Aorta (tissue), 5 donors: ENCODE data around the gene MINDY3. TPM values are rescaled to one million over a fixed set of nuclear protein-coding genes. Genes with fewer than 3 reads are reported as not detected.
A peak's percentile ranks its signal among the peaks of the same experiment; 100 is the strongest.

Experiments used
- ATAC-seq: fragments of 200-7000 bp; cut with Tn5 transposase; one replicate; pipeline ENCODE4 v1.9.1; 2022; ENCODE audit warnings: moderate library complexity; ENCODE audit not compliant: low FRiP score
- DNase-seq, 2 donors: peaks; one replicate each; pipeline ENCODE4 v3.0.0-alpha.2; 2020
- H3K27ac ChIP-seq, 2 donors: one replicate each; pipeline ENCODE4 v1.5.1; 2013; ENCODE audit warnings: low read length in 2 of 2, mild to moderate bottlenecking in 2 of 2, moderate library complexity in 2 of 2, control low read depth in 1 of 2, inconsistent platforms in 1 of 2, low read depth in 1 of 2
- H3K27me3 ChIP-seq, 2 donors: one replicate each; pipeline ENCODE4 v1.6.1; 2013; ENCODE audit warnings: control low read depth in 1 of 2, low read length in 1 of 2, mild to moderate bottlenecking in 1 of 2, moderate library complexity in 1 of 2; ENCODE audit not compliant: insufficient read depth in 2 of 2, control insufficient read depth in 1 of 2
- H3K36me3 ChIP-seq, 2 donors: one replicate each; pipeline ENCODE4 v1.6.1; 2013; ENCODE audit warnings: control low read depth in 1 of 2, low read length in 1 of 2, mild to moderate bottlenecking in 1 of 2; ENCODE audit not compliant: insufficient read depth in 2 of 2, control insufficient read depth in 1 of 2
- H3K4me1 ChIP-seq, 2 donors: one replicate each; pipeline ENCODE4 v1.6.1; 2013; ENCODE audit warnings: low read length in 2 of 2, control low read depth in 1 of 2, mild to moderate bottlenecking in 1 of 2, moderate library complexity in 1 of 2; ENCODE audit not compliant: insufficient read depth in 2 of 2, control insufficient read depth in 1 of 2
- H3K4me3 ChIP-seq, 2 donors: one replicate each; pipeline ENCODE4 v1.5.1; 2013; ENCODE audit warnings: low read length in 2 of 2, control low read depth in 1 of 2, mild to moderate bottlenecking in 1 of 2
- H3K9me3 ChIP-seq: one replicate; pipeline ENCODE4 v1.6.1; 2013; ENCODE audit warnings: mild to moderate bottlenecking, low read length; ENCODE audit not compliant: control insufficient read depth
- WGBS, 2 donors: extraction: QIAGEN DNeasy Blood & Tissue Kit; methylation state at CpG; one replicate each; pipeline ENCODE4 v1.1.7; 2013; 5-methylcytosine and 5-hydroxymethylcytosine counted together
- intact Hi-C, 2 donors: fragments of 100-400 bp; cut with DNase I; formaldehyde crosslinking; loops; one replicate each; pipeline versions ENCODE4 v1.14.2 to v1.15.0; 2022
- polyA plus RNA-seq, 2 donors: library from polyadenylated mRNA; stranded (reverse); fragments of 200-250 nt; gene quantifications; one replicate each; pipeline ENCODE4 v1.2.3, GENCODE V29; 2013
- total RNA-seq, 2 donors: library from RNA; stranded (reverse); fragmentation: NEBNext Ultra II Directional; extraction: Animal tissue kit (Norgen Biotek cat#: 25700); gene quantifications; one replicate each; pipeline ENCODE4 v1.2.1, GENCODE V29; 2021
- donor health status: healthy with polysubstance abuse.
- donor health status: Bipolar disorder and iron deficiency.
- donor health status: DM: no; HTN: no; CAD: no.
- donor health status: DM: no; HTN: no; CAD: no.
- donor health status: DM: yes; HTN: yes; CAD: no.

The MINDY3 gene
- total and polyA plus RNA-seq, 4 donors, result 24.9 to 81.1 (median 36.7) TPM

DNA sequence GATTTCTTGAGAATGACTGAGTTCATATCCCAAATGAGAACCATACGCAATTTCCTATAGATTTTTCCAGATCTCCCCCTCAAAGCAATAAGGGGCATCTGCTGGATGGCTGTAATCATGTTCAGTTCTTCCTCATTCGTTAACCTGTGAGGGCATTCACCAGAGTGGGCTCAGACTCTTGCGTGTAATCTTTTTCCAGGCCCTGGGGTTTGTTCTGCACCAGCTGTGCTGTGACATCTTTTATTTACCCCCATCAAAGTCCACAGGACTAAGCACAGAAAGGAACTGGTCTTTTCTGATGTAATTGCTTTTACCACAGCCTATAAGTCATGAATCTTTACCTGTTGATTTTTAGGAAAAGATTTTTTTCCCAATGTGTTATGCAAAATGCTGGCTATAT, 112.7 kb downstream of the MINDY3 start:
- DNase-seq, result no peak
- Histone ChIP-seq H3K27ac (no peak overlapping the region), H3K27me3 (no peaks in the 10 kb centered on the region), H3K4me1 (peaks cover 0 to 6% of the 10 kb centered on the region in 2 donors), H3K4me3 (no peak overlapping the region), H3K36me3 (no peaks in the 10 kb centered on the region), H3K9me3 (no peaks in the 10 kb centered on the region)
- intact Hi-C loops, result no loop called here
- no peak for ATAC-seq
- 93 to 95% methylated on average over 3 of the region's 3 CpGs for WGBS, 2 donors

DNA sequence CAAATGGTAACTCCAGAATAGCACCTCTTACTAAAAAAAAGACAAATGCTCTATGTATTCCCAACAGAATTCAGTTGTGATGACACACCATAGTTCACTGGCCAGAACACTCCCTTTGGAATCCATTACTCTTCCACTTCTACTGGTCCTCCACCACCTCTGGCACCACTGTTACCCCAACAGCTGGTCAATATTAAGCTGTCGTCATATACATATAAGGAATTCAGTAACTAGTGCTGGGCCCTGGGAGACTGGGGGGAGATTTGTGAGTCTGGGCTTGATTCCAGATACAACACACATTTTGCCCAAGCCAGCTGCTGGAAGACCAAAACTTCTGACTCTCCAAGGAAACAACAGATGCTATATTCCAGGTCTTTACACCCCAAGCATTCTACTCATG, 114.6 kb downstream of the MINDY3 start:
- Histone ChIP-seq H3K4me1 (peaks cover 0 to 6% of the 10 kb centered on the region in 2 donors), H3K27ac (no peak overlapping the region), H3K9me3 (no peaks in the 10 kb centered on the region), H3K4me3 (no peak overlapping the region), H3K36me3 (no peaks in the 10 kb centered on the region), H3K27me3 (no peaks in the 10 kb centered on the region)
- DNase-seq, result no peak
- ATAC-seq, result peak; percentile 26
- intact Hi-C loops, result no loop called here
- WGBS, 2 donors, result 3 to 6% methylated on average over 1 of the region's 1 CpG

GRCh38 chr10:15744217-15744865, 116.0 kb downstream of the MINDY3 start:
- ATAC-seq, result no peak

DNA sequence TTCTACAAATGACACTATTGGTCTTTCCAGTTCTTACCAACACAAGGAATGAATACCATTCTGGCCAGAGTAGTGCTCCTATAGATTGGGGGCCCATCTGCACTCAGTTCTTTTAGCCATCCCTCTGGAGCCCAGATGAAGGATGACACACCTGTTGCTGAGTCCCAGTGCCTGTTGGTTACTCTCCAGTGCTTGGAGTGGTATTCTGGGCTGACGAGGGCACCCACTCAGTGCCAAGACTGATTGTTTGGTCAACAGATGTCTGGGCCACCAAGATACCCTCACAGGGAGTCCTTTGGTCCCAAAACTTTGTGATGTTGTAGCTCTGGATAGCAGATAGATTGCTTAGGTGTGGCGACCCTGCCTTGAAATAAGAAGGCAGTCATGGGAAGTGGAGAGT, 116.9 kb downstream of the MINDY3 start:
- Histone ChIP-seq H3K4me1 (peaks cover 0 to 6% of the 10 kb centered on the region in 2 donors), H3K4me3 (no peak overlapping the region), H3K27ac (no peak overlapping the region), H3K27me3 (no peaks in the 10 kb centered on the region), H3K36me3 (no peaks in the 10 kb centered on the region), H3K9me3 (no peaks in the 10 kb centered on the region)
- 90 to 95% methylated on average over 2 of the region's 2 CpGs for WGBS, 2 donors
- no peak for DNase-seq
- intact Hi-C loops, result no loop called here
- no peak for ATAC-seq

More at GRCh38 chr10:15744217-15744865, 116.0 kb downstream of the MINDY3 start:
- DNase-seq, result peak in 1 of 2 donors; percentile 56
- Histone ChIP-seq H3K9me3 (no peaks in the 10 kb centered on the region), H3K36me3 (no peaks in the 10 kb centered on the region), H3K27me3 (no peaks in the 10 kb centered on the region), H3K4me1 (peaks cover 0 to 6% of the 10 kb centered on the region in 2 donors), H3K4me3 (no peak overlapping the region), H3K27ac (no peak overlapping the region)
- intact Hi-C loops, result no loop called here
- 57% methylated on average over 7 of the region's 7 CpGs for WGBS, 2 donors

DNA sequence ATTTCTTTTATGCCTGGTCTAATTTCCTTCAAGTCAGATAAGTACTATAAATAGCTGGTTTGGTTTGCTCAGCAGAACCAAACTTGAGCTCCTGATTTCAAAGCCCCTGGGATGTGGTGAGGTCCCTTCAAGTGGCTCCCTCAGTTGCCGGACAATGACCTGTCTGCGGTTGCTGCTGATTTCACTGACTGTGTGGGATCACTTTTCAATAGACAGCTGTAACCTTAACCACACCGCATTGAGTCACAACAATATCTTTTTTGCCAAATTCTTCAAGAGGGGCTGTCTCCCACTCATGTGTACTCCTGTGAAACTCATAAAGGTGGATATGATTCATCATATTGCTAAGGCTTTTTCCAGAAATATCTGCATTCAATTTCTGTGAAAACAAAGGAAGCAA, 117.5 kb downstream of the MINDY3 start:
- Histone ChIP-seq H3K4me1 (peaks cover 0 to 6% of the 10 kb centered on the region in 2 donors), H3K4me3 (no peak overlapping the region), H3K27me3 (no peaks in the 10 kb centered on the region), H3K9me3 (no peaks in the 10 kb centered on the region), H3K27ac (no peak overlapping the region), H3K36me3 (no peaks in the 10 kb centered on the region)
- intact Hi-C loops, result no loop called here
- 92 to 93% methylated on average over 3 of the region's 3 CpGs for WGBS, 2 donors
- ATAC-seq (no peak), DNase-seq (no peak)

GRCh38 chr10:15742102-15742501, 118.2 kb downstream of the MINDY3 start:
- intact Hi-C loops, result no loop called here
- Histone ChIP-seq H3K4me3 (no peak overlapping the region), H3K27ac (no peak overlapping the region), H3K9me3 (no peaks in the 10 kb centered on the region), H3K4me1 (peaks cover 0 to 6% of the 10 kb centered on the region in 2 donors), H3K36me3 (no peaks in the 10 kb centered on the region), H3K27me3 (no peaks in the 10 kb centered on the region)
- no peak for ATAC-seq
- DNase-seq, result no peak
- 69 to 73% methylated on average over 5 of the region's 5 CpGs for WGBS, 2 donors

GRCh38 chr10:15741581-15741980, 118.7 kb downstream of the MINDY3 start:
- DNase-seq (no peak), ATAC-seq (no peak)
- 96% methylated on average over 5 of the region's 5 CpGs for WGBS, 2 donors
- Histone ChIP-seq H3K9me3 (no peaks in the 10 kb centered on the region), H3K4me3 (no peak overlapping the region), H3K36me3 (no peaks in the 10 kb centered on the region), H3K27me3 (no peaks in the 10 kb centered on the region), H3K4me1 (peaks cover 0 to 6% of the 10 kb centered on the region in 2 donors), H3K27ac (no peak overlapping the region)
- intact Hi-C loops, result no loop called here

DNA sequence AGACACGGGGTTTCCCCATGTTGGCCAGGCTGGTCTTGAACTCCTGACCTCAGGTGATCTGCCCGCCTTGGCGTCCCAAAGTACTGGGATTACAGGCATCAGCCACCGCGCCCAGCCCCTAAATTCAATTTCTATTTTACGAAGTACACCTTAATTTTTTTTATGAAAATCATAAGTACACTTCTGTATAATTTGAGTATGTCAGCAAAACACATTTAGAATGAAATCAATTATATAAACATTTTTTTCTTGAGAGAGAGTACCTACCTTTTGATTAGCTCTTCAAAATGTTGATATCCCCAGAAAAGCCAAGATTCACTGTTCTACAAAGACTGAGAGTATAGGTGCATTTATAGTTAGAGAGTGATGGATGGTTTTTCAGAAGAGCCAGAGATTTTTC, 120.0 kb downstream of the MINDY3 start:
- DNase-seq, result no peak
- Histone ChIP-seq H3K36me3 (no peaks in the 10 kb centered on the region), H3K27me3 (no peaks in the 10 kb centered on the region), H3K9me3 (no peaks in the 10 kb centered on the region), H3K4me1 (peaks cover 0 to 4% of the 10 kb centered on the region in 2 donors), H3K27ac (no peak overlapping the region), H3K4me3 (no peak overlapping the region)
- 95 to 98% methylated on average over 6 of the region's 6 CpGs for WGBS, 2 donors
- intact Hi-C loops, result no loop called here
- ATAC-seq, result no peak

- H3K36me3 ChIP-seq, result no peaks in the 10 kb centered on the region
- 68 to 73% methylated on average over 9 of the region's 9 CpGs for WGBS, 2 donors
- no peak overlapping the region for H3K4me3 ChIP-seq
- no peak for ATAC-seq
- no peaks in the 10 kb centered on the region for H3K9me3 ChIP-seq
- no peak for DNase-seq
- H3K27ac ChIP-seq, result no peak overlapping the region
- H3K27me3 ChIP-seq, result no peaks in the 10 kb centered on the region
- intact Hi-C loops, result no loop called here
- peaks cover 0 to 3% of the 10 kb centered on the region in 2 donors for H3K4me1 ChIP-seq
These were observed 120.9 kb downstream of the MINDY3 start for GRCh38 chr10:15739254-15739970.
